ENCODE data around the gene RAD51C.
"Not testable (repeated sequence)": the region's sequence is repeated elsewhere in the genome, so short reads cannot be mapped to it uniquely, and the experiment has no call there.

Gene RAD51C

DNA sequence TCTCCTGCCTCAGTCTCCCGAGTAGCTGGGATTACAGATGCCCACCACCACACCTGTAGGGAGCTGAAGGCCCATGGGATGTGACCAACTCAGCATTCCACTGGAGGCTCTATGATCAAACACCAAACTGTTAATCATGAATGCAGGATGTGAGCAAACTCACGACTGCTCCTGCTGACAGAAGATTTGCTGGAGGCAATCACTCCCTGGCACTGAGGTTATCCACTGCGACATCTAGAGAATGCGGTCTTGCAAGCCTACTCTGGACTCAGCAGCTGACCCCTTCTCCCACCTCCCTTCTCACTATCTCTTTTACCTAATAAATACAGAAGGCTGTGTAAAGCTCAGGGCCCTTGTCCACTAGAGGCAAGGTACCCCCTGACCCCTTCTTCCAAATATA is 5.4 kb upstream of the RAD51C start:
- no peak overlapping the region for H3K4me3 ChIP-seq (ENCODE audit: low read depth, low read length)
- no peak for DNase-seq (ENCODE audit: low read depth)
- in situ Hi-C loops (cut with HindIII; ENCODE audit: low sequenced_read_pairs) = no loop called here
- TF ChIP-seq, protein P1, sequence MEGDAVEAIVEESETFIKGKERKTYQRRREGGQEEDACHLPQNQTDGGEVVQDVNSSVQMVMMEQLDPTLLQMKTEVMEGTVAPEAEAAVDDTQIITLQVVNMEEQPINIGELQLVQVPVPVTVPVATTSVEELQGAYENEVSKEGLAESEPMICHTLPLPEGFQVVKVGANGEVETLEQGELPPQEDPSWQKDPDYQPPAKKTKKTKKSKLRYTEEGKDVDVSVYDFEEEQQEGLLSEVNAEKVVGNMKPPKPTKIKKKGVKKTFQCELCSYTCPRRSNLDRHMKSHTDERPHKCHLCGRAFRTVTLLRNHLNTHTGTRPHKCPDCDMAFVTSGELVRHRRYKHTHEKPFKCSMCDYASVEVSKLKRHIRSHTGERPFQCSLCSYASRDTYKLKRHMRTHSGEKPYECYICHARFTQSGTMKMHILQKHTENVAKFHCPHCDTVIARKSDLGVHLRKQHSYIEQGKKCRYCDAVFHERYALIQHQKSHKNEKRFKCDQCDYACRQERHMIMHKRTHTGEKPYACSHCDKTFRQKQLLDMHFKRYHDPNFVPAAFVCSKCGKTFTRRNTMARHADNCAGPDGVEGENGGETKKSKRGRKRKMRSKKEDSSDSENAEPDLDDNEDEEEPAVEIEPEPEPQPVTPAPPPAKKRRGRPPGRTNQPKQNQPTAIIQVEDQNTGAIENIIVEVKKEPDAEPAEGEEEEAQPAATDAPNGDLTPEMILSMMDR (IDR thresholded peaks at IDR 0.05; ENCODE audit: low read depth, low read length, missing control alignments) = no peak

DNA sequence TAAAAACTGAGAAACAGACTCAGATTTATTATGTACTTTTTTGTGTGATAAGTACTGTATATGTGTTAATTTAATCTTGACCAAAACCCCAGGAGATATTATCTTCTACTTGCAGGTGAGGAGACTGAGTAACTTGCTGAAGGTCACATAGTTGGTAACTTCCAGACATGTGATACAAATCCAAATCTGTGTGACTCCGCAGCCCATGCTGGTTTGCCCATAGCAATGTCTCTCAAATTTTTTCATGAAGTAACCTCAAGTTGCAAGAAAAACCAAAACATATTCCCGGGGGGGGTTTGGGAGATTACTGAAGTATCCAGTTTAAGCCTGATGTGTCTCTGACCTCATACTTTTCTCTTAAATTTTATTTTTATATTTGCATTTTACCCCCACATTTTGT is 3.9 kb upstream of the RAD51C start:
- no peak overlapping the region for H3K4me3 ChIP-seq (ENCODE audit: low read depth, low read length)
- in situ Hi-C loops (cut with HindIII; ENCODE audit: low sequenced_read_pairs) = no loop called here
- DNase-seq (ENCODE audit: low read depth) = no peak
- TF ChIP-seq, protein P1 (IDR thresholded peaks at IDR 0.05; ENCODE audit: low read depth, low read length, missing control alignments) = no peak

DNA sequence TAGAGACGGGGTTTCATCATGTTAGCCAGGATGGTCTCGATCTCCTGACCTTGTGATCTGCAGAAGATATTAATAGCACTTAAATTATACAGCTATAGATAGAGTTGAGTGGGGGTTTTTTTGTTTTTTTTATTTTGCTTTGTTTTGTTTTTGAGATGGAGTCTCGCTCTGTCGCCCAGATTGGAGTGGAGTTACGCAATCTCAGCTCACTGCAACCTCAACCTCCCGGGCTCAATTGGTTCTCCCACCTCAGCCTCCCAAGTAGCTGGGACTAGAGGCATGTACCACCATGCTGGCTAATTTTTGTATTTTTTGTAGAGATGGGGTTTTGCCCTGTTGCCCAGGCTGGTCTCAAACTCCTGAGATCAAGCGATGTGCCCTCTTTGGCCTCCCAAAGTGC is 2.4 kb upstream of the RAD51C start:
- in situ Hi-C loops (cut with HindIII; ENCODE audit: low sequenced_read_pairs); H3K4me3 ChIP-seq (ENCODE audit: low read depth, low read length); DNase-seq (ENCODE audit: low read depth): not testable (repeated sequence)

GRCh38 chr17:58691701-58692238 is 632 bp upstream of the RAD51C start, which contains the start of gene TEX14:
Gene TEX14 (minus strand): TSS chr17:58692045. CDS start chr17:58652001, 40,044 bp downstream.
- TF ChIP-seq, protein P1 (IDR thresholded peaks at IDR 0.05; ENCODE audit: low read depth, low read length, missing control alignments) = no peak
- in situ Hi-C loops (cut with HindIII; ENCODE audit: low sequenced_read_pairs) = no loop called here
- peak within 1 kb of the TSS; percentile 61 for H3K4me3 ChIP-seq (ENCODE audit: low read depth, low read length)
- DNase-seq (ENCODE audit: low read depth) = no peak

- peak overlapping the region; percentile 61 for H3K4me3 ChIP-seq (ENCODE audit: low read depth, low read length)
- in situ Hi-C loops (cut with HindIII; ENCODE audit: low sequenced_read_pairs) = no loop called here
- no peak for DNase-seq (ENCODE audit: low read depth)
- TF ChIP-seq, protein P1 (IDR thresholded peaks at IDR 0.05; ENCODE audit: low read depth, low read length, missing control alignments) = no peak
These were observed 806 bp downstream of the RAD51C start for GRCh38 chr17:58693208-58693607.

- no peak for DNase-seq (ENCODE audit: low read depth)
- TF ChIP-seq, protein P1 (IDR thresholded peaks at IDR 0.05; ENCODE audit: low read depth, low read length, missing control alignments) = no peak
- in situ Hi-C loops (cut with HindIII; ENCODE audit: low sequenced_read_pairs) = no loop called here
- peak overlapping the region; percentile 61 for H3K4me3 ChIP-seq (ENCODE audit: low read depth, low read length)
These were observed 1.3 kb downstream of the RAD51C start for GRCh38 chr17:58693751-58694150.

GRCh38 chr17:58694302-58694701 is 1.9 kb downstream of the RAD51C start:
- no peak overlapping the region for H3K4me3 ChIP-seq (ENCODE audit: low read depth, low read length)
- in situ Hi-C loops (cut with HindIII; ENCODE audit: low sequenced_read_pairs) = no loop called here
- TF ChIP-seq, protein P1 (IDR thresholded peaks at IDR 0.05; ENCODE audit: low read depth, low read length, missing control alignments) = no peak
- no peak for DNase-seq (ENCODE audit: low read depth)

Data from astrocyte of the cerebellum (primary cell).